Prostate gland (tissue), 2 donors: ENCODE data around the gene GIT2.
"Not testable (repeated sequence)": the region's sequence is repeated elsewhere in the genome, so short reads cannot be mapped to it uniquely, and the experiment has no call there.

Source experiments
- CTCF ChIP-seq, 4 experiments: fragments of 200-600 bp in 2 of 4; fragments of 450-650 bp in 2 of 4; sonication (generic) in 2 of 4; IDR thresholded peaks; 1 replicate in 3 of 4; 2 replicates in 1 of 4; pipeline ENCODE4 v1.5.1; 2016 to 2019; ENCODE audit warnings: antibody characterized with exemption in 4 of 4, mild to moderate bottlenecking in 2 of 4, moderate library complexity in 2 of 4
- POLR2A ChIP-seq: fragments of 450-650 bp; IDR thresholded peaks from one replicate; pipeline ENCODE4 v1.6.1; 2016; ENCODE audit warnings: antibody characterized with exemption, mild to moderate bottlenecking
- POLR2AphosphoS5 ChIP-seq: sonication (generic); formaldehyde crosslinking; IDR thresholded peaks from one replicate; pipeline ENCODE4 v1.6.1; 2017; ENCODE audit warnings: antibody characterized with exemption

GRCh38 chr12:109899345-109899744 is 96.8 kb downstream of the GIT2 start:
- TF ChIP-seq CTCF (IDR thresholded peaks at IDR 0.05); POLR2A; POLR2AphosphoS5: not testable (repeated sequence)
